ENCODE measurements around the gene TTC22.

TTC22 gene

DNA sequence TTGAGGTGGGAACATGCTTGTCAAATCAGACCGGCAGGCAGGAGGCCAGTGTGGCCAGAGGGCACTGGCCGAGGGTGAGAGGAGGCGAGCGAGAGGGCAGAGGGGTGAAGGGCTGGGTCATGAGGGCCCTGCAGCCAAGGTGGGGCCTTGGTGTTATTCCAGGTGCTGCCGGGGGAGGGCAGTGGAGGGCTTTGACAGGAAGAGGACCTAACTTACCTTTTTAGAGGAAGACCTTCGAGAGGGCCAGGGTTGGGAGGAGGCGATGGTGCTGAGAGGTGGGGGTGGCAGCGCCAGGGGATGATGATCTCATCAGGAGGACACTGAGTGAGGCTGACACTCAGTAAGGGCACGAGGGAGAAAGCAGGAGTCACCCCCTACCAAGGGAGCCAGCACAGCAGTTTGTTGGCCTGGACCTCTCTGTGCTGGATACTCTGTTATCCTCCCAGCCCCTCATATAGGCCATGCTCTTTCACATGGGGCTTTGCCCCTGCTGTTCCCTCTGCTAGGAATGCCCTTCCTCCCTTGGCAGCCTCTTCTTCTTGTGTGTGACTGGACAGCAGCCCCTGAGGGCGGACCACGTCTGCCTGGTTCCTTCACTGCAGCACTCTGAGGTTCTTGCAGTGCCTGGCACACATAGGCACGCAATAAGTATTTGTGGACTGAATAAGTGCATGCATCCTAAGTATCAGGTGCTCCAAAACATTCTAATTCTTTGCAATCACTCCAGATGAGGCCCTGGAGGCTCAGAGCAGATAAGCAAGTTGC lies 7.5 kb upstream of the TTC22 start:
- DNase-seq (ENCODE audit: low spot score): peak; percentile 60

DNA sequence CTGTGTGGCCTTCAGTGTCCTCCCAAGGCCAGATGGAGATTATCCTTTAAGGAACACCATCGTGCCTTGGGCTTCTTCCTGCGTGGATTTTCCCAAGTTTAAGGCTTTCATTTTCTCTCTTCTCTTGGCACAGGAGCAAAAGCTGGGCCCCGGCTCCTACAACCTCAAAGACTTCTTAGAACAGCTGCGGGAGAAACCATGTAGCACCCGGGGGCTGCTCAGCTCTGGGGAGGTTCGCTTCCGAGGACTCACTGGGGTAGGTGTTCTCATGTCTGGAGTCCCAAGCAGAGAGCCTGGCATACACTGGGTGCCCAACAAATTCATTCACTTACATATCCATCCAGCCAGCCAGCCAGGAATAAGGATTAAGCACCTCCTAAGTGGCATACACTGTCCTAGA lies 6.6 kb upstream of the TTC22 start:
- DNase-seq (ENCODE audit: low spot score): no peak

DNA sequence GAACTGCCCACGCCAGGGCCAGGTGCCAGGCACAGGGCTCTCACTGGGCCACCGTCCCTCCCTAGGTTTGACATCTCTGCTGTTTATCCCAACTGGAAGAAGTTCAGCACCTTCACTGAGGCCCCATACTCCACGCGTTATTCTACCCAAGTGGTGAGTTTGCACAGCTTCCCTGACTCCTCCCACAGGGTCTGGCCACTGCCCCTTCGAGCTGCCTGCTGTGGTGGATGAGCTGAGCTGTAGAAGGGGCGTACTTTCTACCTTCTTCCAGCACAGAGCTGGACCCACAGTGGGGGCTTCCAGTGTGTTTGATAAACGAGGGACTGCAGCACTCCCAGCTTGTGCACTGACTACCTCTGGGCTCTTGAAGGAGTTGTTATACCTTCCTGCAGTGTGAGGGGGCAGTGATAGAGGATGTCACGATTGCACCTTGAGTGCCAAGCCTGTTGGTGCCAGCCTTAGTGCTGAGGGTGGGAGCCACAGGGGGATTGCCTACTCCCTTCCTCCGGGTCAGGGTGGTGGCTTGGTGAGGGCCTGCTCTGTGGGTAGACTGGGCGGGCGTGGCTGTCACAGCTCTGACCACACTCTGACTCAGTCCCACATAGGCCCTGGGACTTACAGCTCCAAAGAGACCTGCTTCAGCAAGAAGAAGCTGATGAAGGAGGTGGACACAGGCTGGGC lies 5.9 kb upstream of the TTC22 start:
- DNase-seq (ENCODE audit: low spot score): no peak

DNA sequence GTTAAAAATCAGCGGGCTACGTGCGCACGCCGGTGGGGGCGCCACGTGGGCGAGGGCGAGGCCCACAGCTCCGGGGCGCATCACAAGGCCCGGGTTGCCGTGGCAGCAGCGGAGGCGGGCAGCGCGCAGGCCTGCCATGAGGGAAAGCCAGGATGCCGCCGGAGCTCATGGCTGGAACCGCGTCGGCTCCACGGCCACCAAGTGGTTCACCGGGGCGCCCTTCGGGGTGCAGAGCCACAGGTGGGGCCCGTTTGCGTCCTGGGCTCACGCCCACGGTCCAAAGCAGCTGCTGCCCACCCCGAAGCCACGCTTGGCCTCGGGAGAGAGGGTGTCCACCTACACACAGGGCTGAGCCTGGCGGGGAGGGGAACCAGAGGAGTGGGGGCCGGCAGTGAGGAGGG lies 4.9 kb upstream of the TTC22 start:
- no peak for DNase-seq (ENCODE audit: low spot score)

DNA sequence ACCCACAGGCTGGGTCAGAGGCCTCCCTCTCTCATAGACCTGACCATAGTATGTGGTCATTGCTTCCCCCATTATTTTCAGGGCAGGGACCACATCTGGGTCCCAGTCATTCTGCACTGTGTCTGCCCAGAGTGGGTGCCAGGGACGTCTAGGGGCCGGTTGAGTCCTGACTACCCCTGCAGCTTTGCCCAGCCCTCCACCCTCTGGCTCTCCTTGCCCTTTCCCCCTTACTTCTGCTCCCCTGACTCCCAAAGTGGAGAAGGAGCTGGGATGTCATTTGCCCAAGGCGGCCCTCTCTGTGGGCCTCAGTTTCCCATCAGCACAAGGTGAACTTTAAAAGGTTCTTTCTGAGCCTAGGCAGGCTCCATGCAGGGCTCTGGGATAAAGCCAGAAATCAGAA lies 4.3 kb upstream of the TTC22 start:
- no peak for DNase-seq (ENCODE audit: low spot score)

DNA sequence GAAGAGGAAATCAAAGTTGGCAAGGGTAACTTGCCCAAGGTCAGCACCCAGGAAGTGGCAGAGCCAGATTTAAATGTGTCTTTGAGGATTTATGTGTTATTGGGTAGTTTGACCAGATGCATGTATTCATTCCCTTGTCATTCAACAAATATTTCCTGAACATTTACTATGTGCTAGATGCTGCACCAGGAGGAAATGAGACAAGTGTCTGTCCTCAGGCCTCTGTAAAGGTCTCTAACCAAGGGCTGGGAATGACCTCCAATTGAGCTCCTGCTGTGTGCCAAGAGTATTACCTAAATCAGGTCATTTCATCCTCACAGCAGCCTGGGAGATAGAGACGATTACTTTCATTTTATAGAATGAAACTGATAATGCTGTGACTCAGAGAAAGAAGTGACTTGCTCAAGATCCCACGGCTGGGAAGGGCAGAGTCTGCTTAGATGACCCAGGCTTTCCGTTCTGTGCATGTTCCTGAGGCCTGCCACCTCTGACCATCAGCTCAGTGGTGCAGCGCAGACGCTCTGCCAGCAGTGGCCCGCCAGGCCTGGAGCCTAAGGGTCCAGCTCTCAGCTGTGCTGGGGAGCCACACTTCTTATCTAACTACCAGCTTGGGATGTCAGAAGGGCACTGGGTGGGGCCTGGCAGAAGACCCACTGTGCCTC lies 3.5 kb upstream of the TTC22 start:
- no peak for DNase-seq (ENCODE audit: low spot score)

DNA sequence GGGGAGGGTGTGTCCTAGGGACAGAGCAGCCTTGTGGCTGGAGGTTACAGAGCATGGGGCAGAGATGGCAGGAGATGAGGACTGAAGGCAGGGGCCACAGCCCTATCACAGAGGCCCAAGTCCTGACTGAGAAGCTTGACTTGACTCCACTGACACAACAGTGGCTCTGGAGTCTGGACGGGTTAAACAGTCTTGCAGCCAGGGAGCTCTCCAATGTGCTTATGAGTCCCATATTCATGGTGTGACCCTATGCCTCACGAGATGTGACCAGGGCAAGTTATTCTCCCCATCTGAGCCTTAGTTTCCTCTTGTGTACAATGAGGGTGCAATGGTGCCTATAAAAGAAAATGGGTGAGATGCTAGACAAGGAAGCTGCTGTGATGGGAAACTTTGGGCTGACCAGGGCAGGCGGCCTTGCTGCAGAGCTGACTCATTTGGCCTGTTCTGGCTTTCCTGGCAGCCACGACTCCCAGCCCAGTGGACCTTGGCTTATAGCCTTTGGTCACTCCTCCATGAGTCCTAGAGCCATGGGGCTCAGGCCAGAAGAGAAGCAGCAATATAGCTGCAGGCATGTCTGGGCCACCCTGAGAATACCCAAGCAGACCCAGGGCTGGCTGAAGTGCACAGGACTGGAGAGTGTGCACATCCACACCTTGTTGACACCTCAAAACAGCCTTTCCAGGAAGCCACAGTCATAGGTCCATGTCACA lies 2.8 kb upstream of the TTC22 start:
- DNase-seq (ENCODE audit: low spot score): no peak

DNA sequence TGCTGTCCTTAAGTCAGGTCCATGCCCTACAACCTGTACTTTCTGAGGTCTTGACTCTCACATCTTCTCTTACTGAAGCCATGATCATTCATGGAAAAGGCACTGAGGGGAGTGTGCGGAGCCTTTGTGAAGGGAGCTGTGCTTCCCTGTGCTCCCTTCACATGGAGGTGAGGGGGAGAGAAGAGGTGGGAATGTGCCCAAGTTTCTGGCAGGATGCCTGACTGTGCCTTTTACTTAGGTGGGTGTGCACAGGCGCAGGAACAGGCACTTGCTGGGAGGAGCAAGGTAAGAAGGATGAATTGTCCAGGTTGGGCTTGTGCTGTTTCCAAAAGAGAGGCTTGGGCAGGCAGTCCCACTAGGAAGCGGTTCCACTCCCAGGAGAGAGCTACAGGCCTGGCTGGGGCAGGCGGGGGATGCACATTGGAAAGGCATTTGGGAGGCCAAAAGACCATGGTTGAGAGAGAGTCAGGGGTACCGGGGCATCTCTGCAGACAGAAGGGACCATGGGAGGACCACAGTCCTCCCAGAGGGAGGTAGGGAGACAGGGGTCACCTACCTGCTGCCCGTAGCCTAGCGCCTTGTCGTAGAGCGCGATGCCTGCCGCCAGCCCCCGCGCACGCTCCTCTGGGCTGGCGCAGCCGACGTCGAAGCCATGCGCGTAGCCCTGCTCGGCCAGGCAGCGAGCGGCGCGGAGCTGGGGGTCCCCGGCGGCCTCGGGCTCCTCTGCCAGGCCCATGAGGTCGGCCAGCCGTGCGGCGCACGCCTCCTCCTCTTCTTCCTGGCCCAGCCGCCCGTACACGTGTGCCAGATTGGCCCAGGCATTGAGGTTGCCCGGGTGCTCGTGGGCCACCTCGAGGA lies 853 bp downstream of the TTC22 start:
- no peak for DNase-seq (ENCODE audit: low spot score)

DNA sequence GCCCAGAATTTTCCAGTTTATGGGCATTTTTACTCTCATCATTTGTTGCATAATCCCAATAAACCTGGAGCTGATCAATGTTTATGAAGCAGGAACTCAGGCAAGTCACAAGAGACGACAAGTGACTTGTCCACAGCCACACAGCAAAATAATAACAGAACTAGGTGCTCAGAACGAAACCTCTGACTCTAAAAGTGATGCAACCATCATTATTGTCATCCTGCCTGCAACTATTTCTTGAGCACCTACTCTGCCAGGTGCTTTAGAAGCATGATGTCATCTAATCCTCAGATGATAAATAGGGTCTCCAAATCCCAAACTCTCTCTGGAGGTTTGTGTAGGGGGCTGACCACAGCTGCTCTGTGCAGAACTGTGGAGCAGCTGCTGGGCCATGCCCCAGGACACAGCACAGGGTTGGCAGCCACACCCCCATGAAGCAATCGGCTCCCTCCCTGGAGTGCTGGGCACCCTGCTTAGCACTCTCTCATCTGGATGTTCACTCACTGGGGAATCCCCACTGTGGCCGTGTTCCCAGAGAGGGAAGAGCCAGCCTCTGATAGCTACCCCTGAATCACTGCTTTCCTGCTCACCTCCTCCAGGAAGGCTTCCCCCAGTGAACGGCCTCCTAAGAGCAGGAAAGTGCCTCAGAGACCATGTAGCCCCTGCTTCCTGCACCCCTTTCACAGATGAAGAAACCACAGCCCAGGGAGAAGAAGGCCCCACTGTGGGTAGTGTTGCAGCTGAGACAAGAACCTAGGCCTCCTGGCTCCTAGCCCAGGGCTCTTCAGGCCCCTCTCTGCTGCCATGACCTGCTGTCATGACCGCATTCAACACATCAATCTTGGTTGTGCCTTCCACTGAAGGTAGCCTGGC lies 2.1 kb downstream of the TTC22 start:
- DNase-seq (ENCODE audit: low spot score): no peak

DNA sequence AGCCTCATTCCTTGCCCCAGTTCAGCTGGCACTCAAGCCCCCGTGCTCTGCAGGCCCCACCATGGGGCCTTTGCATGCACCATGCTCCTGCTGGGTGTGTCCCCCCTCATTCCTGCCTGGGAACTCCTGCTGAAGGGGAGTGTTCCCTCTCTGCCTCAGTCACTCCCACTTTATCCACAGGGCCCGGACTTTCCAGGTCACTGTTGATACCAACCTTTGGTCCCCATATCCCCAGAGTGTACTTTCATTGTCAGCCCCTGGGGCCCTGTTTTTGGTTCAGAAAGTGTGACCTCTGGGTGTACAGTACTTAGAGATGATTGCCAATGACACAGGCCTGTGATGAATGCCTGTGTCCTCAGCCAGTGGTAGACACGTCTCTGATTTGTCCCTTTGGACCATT lies 2.9 kb downstream of the TTC22 start:
- no peak for DNase-seq (ENCODE audit: low spot score)

DNA sequence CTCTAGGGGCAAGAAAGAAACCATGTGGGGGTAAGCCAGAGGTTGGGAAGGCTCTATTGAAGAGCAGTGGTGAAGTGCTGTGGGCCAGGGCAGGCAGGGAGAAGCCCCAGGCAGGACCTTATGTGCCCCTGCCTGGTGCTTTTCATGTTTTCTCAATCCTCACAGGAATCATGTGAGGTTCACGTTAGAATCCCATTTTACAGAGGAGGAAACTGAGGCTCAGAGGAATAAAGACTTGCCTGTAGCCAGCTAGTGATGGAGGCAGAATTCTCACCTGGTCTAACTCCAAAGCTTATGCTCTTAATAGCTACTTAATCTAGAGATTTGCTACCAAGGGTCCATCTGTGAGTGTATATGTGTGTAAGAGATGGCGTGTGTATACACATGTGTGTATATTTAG lies 4.2 kb downstream of the TTC22 start:
- no peak for DNase-seq (ENCODE audit: low spot score)

DNA sequence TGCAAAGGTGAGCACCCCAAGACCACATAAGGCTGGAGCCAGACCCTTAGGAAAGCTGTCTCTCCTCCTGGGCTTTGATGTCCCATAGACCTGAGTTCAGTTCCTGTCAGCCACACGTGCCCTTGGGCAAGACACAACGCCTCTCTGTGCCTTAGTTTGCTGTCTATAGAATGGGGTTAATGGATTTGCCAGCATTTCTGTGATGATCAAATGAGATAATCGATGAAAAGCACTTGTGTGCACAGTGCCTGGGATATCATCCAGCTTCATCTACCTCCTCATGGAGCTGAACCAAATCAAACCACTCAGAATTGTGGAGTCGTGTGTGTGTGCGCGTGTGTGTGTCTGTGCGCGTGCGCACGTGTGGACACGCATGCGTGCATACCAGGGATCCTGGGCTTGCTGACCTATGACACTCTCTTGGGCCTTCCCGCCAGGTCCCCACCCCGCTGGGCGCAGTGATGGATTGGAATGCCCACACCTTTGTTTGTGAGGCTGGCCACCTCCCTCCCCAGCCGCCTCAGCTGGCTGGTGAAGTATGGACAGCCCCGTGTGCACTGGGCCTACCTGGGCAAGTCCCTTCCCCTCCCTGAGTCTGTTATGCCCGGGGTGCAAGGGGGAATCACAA lies 5.2 kb downstream of the TTC22 start:
- DNase-seq (ENCODE audit: low spot score): no peak

DNA sequence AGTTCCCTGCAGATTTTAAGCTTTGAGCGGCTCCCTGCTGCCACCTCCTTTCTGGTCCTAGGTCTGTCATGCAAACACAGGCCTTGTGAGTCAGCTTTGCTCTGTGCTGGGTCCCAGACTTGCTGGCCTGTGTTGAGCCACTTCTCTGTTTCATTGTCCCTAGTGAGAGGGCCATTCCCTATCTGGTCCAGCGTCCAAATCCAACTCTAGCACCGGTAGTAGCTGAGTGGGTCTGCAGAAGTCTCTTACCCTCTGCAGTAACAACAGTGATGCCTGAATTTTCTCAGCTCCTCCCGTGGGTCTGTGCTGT lies 5.8 kb downstream of the TTC22 start:
- no peak for DNase-seq (ENCODE audit: low spot score)

DNA sequence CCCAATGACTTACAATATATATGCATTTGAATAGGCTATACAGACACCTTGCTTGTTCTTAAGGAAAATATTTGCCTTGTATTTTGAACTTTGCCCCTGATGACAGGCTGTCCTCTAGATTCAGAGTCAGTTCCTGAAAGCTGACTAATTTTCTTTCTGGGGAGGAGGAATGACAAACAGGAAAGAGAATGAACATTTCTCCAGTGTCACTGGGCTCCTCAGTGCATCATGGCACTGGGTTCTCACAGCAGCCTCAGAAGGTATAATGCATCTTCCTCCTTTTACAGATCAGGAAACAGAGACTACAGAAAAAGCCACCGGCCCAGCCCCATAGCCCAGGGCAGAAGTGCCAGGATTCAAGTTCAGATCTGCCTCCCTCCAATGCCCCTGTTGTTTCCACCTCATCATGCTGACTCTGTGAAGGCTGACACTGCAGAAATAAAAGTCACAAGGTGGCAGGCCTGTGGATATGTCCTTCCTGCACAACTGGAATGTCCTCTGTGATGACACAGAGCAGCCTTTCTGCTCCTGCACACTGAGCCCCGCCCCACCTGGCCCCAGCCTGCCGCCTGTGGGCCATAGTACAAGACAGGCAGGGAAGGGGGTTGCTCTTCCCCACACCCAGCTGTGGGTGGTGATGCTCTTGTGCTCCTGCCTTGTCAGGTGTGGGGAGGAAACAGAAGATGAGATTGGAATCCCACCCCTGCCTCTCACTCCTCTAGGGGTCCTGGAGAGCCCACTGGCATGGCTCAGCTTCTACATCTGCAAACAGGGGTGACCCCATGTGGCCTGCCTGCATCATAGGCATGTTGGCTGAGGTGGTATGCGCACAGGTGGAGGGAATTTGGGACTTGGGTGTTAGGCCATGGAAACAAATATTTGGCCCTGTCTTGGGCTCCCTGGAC lies 6.4 kb downstream of the TTC22 start:
- DNase-seq (ENCODE audit: low spot score): peak; percentile 77

DNA sequence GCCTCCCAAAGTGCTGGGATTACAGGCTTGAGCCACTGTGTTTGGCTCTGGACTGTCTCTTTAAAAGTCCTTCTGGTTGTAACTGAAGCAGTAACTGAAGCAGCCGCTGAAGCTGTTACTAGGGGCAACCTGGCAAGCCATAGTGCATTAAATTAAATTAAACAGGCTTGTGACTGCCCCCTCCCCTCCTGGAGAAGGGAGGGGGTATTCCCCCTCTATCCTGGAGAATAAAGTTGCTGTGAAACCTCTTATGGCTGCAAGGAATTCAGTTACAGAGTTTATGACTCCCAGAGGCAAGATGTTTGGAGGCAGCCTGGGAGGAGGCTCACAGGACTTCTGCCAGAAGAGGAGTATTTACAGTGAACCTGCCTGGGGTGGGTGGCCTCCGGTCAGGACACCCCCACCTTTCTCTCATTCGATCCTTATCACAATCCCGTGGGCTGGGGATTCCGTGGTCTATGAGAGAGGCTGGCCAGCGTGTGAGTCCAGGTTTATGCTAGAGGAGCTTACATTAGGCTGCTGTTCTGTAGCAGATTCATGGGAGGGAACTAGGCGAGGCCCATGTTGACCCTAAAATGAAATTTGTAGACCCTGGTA lies 8.3 kb downstream of the TTC22 start:
- no peak for DNase-seq (ENCODE audit: low spot score)

DNA sequence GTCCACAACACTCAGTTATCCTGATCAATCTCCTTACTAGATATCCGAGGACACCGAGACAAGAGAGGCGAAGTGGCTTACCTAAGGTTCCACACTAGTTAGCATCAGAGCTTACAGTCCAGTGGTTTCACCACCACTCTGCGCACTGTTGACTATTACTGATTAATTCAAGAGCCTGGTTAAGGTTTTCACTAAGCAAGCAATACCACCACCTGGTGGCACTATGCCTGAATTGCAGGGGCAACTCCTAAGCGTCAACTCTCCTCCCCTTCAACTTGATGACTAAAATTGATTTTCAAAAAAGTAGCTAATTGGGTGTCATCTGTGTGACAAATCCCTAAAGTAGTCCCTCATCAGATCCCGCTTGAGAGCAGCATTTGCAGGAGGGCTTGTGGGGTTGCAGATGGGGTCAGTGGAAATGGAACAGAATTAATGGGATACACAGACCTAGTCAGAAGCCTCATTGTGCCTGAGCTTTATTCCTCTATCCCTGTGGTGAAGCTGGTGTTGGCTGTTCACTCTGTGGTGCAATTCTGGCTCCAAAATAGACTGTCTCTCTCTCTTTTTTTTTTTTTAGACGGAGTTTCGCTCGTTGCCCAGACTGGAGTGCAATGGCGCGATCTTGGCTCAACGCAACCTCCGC lies 9.1 kb downstream of the TTC22 start:
- DNase-seq (ENCODE audit: low spot score): peak; percentile 62

DNA sequence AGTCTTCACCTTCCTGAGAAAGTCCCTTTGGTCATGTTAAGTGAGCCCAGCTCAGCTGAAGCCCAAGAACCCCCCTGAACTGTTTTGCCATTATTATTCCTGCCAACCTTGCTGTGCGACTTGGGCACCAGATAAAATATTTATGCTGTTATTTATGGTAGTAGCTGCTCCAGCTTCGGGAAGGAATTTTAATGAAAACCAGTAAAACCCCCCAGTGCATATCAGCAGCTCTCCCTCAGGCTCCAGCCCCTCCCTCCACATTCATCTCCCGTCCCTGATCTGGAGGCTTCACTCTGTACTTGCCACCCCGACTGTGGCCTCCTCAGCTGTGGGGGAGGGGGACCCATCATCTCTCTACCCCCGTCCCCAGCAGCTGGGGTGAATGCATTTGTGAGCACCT lies 12.7 kb downstream of the TTC22 start:
- DNase-seq (ENCODE audit: low spot score): no peak

DNA sequence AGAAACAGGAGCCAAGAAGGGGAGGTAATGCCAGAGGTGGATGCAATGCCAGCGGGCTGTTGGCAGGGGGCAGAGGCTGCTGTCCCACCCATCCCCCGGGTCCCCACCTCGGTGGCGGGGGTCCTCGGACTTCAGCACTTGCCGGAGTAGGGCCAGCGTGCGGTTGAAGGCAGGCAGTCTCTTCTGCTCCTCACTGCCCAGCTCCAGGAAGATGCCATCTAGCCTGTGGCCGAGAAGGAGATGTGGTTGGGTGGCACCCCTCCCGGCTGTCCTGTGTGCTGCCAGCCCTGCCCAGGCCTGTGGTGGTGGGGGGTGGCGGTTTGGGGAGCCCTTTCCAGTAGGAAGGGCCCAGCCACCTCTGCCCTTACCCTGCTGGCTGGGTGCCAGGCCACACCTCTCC lies 13.5 kb downstream of the TTC22 start:
- no peak for DNase-seq (ENCODE audit: low spot score)

DNA sequence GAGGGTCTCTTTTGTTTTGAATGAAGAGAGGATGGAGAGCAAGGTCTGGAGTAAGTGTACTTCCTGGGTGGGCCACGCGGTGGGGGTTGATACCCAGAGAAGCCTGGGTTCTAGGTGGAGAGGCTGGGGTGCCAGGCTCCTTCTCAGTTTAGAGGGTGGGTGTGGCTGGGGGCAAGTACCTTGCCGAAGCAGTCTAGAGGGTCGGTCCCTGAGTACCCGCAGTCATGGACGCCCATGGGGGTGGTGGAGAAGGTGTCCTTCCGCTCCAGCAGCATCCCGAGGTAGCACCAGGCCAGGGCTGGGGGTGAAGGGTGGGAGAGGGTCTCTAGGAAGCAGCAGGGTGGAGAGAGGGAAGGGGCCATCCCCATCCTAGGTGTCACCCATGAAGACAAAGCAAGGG lies 14.3 kb downstream of the TTC22 start:
- no peak for DNase-seq (ENCODE audit: low spot score)
